Sciatic nerve (tissue), 2 donors: ENCODE data around the gene FTL. TPM values are rescaled to one million over a fixed set of nuclear protein-coding genes. Genes with fewer than 3 reads are reported as not detected.
A peak's percentile ranks its signal among the peaks of the same experiment; 100 is the strongest.
"Not testable (repeated sequence)": the region's sequence is repeated elsewhere in the genome, so short reads cannot be mapped to it uniquely, and the experiment has no call there.

Experiments used
- ATAC-seq: fragments of 200-7000 bp; cut with Tn5 transposase; one replicate; pipeline ENCODE4 v1.9.1; 2020; ENCODE audit warnings: mild to moderate bottlenecking, moderate library complexity
- DNase-seq: peaks from one replicate; pipeline ENCODE4 v3.0.0-alpha.2; 2020; ENCODE audit warnings: low spot score
- intact Hi-C: fragments of 100-400 bp; cut with DNase I; formaldehyde crosslinking; loops from one replicate; pipeline ENCODE4 v1.14.2; 2022
- total RNA-seq: library from RNA; stranded (reverse); fragmentation: NEBNext Ultra II Directional; extraction: Animal tissue kit (Norgen Biotek cat#: 25700); gene quantifications from one replicate; pipeline ENCODE4 v1.2.1, GENCODE V29; 2021
- donor health status: DM: no; HTN: no; CAD: no.
- donor health status: DM: no; HTN: no; CAD: no.

Gene FTL
- total RNA-seq, result 3,094 TPM

DNA sequence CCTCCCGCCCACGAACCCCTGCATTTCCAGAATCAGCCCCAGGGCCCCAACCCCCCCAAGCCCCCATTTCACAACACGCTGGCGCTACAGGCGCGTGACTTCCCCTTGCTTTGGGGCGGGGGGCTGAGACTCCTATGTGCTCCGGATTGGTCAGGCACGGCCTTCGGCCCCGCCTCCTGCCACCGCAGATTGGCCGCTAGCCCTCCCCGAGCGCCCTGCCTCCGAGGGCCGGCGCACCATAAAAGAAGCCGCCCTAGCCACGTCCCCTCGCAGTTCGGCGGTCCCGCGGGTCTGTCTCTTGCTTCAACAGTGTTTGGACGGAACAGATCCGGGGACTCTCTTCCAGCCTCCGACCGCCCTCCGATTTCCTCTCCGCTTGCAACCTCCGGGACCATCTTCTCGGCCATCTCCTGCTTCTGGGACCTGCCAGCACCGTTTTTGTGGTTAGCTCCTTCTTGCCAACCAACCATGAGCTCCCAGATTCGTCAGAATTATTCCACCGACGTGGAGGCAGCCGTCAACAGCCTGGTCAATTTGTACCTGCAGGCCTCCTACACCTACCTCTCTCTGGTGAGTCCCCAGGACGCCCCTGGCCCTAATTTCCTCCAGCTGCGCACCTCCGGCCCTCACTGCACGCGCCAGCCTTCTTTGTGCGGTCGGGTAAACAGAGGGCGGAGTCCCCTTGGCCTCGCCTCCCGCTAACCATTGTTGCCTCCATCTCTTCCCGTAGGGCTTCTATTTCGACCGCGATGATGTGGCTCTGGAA lies at the start of gene FTL:
Gene FTL (plus strand): TSS at position 270 of the 766 bp plus-strand sequence. CDS start 199 bp downstream, at position 469.
- intact Hi-C loops, result loop anchor here (10.0 kb wide), 1 partner anchor 110 kb away; no protein-coding TSS in a partner anchor
- ATAC-seq (peak; percentile 92), DNase-seq (peak; percentile 99)

DNA sequence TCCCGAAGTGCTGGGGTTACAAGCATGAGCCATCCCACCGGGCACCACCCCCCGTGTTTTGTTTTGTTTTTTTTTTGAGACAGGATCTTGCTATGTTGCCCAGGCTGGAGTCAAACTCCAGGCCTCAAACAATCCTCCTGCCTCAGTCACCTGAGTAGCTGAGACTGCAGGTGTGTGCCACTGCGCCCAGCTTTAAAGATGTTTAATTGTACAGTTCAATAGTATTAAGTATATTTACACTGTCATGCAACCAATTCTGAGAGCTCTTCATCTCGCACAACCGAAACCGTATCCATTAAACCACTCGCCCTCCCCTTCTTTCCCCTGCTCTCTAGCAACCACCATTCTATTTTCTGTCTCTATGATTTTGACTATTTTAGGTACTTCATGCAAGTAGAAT lies 49.4 kb upstream of the FTL start:
- DNase-seq (no peak), ATAC-seq (no peak)
- intact Hi-C loops, result no loop called here

DNA sequence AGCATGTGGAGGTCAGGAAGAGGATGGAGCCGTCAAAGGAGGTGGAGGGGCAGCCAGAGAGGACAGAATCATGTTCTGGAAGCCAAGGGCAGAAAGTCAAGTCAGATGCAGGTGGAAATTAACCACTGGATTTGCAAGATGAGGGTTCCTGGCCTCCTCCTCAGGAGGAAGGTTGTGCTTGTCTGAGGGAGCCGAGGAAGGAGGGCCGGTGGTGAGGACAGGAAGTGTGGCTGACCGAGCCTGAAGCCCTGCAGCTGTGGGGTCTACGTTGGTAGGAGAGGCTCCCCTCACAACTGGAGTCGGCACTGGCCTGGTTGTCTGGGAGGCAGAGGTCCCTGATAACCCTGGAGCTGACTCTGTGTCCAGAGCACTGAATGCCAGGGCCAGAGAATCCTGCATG lies 47.0 kb upstream of the FTL start:
- no peak for ATAC-seq
- no peak for DNase-seq
- intact Hi-C loops, result no loop called here

DNA sequence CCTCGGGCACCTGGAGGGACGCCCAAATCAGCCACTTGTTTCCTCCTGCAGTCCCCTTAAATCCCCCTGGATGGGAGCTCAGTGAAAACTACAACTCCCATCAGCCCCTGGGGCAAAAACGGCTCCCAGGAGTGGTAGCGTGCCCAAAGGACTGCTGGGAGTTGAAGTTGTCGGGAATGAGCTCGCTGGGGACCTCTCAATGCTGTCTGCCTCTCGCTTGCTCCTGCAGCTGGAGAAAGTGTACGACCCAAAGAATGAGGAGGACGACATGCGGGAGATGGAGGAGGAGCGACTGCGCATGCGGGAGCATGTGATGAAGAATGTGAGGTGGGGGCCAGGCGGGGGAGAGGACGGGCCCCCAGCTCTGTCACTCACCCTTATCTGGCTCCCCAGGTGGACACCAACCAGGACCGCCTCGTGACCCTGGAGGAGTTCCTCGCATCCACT lies 46.3 kb upstream of the FTL start:
- intact Hi-C loops, result no loop called here
- ATAC-seq, result no peak
- DNase-seq, result no peak

DNA sequence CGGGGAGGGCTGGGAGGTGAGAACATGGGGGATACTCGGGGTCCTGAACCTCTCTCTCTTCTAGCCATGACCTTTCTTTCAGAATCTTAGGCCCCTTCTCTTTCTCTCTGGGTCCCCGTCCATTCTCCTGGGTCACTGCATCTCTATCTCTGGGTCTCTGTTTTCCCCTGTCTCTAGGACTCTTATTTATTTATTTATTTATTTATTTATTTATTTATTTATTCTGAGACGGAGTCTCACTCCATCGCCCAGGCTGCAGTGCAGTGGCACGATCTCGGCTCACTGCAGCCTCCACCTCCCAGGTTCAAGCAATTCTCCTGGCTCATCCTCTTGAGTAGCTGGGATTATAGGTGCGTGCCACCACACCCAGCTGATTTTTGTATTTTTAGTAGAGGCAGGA lies 45.8 kb upstream of the FTL start:
- DNase-seq, ATAC-seq, intact Hi-C loops: not testable (repeated sequence)

DNA sequence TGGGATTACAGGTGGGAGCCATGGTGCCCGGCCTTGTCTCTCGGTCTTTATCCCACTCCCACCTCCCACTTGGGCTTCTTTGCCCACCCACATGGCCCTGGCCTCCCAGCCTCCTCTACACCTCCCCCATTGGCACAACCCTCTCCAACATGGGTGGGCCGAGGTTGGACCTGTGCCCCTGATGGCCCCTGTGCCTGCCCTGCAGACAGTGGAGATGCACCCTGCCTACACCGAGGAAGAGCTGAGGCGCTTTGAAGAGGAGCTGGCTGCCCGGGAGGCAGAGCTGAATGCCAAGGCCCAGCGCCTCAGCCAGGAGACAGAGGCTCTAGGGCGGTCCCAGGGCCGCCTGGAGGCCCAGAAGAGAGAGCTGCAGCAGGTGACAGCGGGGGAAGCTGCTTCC lies 44.2 kb upstream of the FTL start:
- intact Hi-C loops, result no loop called here
- ATAC-seq (no peak), DNase-seq (no peak)

DNA sequence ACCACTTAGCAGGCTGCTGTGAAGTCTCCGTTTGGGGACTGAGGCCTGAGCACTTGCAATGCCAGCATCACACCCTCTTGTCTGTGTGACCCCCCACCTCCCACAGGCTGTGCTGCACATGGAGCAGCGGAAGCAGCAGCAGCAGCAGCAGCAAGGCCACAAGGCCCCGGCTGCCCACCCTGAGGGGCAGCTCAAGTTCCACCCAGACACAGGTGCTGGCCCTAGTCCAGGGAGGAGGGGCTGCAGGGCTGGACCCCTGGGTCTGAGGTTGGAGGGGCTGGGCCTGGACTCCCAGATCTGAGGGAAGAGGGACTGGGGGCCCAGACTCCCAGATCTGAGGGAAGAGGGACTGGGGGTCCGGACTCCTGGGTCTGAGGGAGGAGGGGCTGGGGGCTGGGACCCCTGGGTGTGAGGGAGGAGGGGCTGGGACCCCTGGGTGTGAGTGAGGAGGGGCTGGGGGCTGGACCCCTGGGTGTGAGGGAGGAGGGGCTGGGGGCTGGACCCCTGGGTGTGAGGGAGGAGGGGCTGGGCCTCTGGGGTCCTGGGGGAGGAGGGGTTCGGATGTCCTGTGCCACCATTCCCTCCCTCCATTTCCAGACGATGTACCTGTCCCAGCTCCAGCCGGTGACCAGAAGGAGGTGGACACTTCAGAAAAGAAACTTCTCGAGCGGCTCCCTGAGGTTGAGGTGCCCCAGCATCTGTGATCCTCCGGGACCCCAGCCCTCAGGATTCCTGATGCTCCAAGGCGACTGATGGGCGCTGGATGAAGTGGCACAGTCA lies 43.2 kb upstream of the FTL start:
- intact Hi-C loops, result no loop called here
- DNase-seq, result no peak
- no peak for ATAC-seq

DNA sequence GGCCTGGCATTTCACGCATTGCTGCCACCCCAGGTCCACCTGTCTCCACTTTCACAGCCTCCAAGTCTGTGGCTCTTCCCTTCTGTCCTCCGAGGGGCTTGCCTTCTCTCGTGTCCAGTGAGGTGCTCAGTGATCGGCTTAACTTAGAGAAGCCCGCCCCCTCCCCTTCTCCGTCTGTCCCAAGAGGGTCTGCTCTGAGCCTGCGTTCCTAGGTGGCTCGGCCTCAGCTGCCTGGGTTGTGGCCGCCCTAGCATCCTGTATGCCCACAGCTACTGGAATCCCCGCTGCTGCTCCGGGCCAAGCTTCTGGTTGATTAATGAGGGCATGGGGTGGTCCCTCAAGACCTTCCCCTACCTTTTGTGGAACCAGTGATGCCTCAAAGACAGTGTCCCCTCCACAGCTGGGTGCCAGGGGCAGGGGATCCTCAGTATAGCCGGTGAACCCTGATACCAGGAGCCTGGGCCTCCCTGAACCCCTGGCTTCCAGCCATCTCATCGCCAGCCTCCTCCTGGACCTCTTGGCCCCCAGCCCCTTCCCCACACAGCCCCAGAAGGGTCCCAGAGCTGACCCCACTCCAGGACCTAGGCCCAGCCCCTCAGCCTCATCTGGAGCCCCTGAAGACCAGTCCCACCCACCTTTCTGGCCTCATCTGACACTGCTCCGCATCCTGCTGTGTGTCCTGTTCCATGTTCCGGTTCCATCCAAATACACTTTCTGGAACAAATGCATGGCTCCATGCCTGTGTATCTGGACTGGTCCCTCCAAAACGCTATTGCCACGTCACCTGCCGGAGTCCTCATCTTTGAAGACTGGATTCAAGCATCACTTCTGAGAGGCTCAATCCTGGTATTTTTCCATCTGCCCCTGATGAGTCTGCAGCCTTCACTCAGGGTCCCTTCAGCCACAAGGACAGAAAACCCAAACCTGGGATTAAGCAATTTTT lies 42.3 kb upstream of the FTL start:
- ATAC-seq (peak; percentile 8), DNase-seq (no peak)
- intact Hi-C loops, result no loop called here

DNA sequence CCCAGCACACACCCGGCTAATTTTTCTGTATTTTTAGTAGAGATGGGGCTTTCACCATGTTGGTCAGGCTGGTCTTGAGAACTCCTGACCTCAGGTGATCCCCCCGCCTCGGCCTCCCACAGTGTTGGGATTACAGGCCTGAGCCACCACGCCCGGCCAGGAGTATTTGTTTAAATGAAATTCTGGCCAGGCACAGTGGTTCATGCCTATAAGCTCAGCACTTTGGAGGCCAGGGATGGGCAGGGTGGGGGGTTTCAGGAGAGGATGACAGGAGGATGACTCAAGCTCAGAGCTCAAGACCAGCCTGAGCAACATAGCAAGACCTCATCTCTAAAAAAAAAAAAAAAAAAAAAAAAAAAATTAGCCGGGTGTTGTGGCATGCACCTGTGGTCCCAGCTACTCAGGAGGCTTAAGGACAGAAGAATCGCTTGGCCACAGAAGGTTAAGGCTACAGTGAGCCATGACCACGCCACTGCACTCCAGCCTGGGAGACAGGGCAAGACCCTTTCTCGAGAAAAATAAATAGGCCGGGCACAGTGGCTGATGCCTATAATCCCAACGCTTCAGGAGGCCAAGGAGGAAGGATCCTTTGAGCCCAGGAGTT lies 39.8 kb upstream of the FTL start:
- intact Hi-C loops, result no loop called here

DNA sequence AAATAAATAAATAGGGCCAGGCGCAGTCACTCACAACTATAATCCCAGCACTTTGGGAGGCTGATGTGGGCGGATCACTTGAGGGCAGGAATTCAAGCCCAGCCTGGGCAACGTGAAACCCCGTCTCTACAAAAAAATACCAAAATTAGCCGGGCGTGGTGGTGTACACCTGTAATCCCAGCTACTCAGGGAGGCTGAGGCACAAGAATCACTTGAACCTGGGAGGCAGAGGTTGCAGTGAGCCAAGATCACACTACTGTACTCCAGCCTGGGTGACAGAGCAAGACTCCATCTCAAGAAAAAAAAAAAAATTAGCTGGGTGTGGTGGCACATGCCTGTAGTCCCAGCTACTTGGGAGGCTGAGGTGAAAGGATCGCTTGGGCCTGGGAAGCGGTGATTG lies 39.2 kb upstream of the FTL start:
- intact Hi-C loops, DNase-seq, ATAC-seq: not testable (repeated sequence)

More for the DNA sequence above, 39.8 kb upstream of the FTL start:
- DNase-seq (no peak), ATAC-seq (no peak)

DNA sequence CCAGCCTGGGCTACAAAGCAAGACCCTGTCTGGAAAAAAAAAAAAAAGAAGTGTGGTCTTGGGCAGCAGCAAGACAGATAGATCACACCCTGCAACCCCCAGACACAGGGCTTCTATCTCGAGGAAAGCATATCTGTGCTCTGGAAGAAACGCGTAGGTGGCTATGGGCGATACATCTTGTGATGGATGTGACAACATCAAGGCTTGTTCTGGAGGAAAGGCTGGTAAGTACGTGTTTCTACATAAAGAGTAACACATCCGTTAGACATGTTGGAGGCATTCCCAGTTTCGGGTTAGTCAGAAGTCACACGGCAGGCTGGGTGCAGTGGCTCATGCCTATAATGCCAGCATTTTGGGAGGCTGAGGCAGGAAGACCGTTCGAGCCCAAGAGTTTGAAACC lies 38.2 kb upstream of the FTL start:
- intact Hi-C loops, result no loop called here

DNA sequence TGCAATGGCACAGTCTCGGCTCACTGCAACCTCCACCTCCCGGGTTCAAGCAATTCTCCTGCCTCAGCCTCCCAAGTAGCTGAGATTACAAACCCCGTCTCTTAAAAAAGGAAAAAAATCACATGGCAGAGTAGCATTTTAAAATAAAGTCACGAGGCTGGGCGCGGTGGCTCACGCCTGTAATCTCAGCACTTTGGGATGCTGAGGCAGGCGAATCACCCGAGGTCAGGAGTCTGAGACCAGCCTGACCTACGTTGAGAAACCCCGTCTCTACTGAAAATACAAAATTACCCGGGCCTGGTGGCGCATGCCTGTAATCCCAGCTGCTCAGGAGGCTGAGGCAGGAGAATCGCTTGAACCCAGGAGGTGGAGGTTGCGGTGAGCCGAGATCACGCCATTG lies 37.4 kb upstream of the FTL start:
- ATAC-seq, intact Hi-C loops, DNase-seq: not testable (repeated sequence)

More for the DNA sequence above, 38.2 kb upstream of the FTL start:
- ATAC-seq (peak; percentile 47), DNase-seq (no peak)

DNA sequence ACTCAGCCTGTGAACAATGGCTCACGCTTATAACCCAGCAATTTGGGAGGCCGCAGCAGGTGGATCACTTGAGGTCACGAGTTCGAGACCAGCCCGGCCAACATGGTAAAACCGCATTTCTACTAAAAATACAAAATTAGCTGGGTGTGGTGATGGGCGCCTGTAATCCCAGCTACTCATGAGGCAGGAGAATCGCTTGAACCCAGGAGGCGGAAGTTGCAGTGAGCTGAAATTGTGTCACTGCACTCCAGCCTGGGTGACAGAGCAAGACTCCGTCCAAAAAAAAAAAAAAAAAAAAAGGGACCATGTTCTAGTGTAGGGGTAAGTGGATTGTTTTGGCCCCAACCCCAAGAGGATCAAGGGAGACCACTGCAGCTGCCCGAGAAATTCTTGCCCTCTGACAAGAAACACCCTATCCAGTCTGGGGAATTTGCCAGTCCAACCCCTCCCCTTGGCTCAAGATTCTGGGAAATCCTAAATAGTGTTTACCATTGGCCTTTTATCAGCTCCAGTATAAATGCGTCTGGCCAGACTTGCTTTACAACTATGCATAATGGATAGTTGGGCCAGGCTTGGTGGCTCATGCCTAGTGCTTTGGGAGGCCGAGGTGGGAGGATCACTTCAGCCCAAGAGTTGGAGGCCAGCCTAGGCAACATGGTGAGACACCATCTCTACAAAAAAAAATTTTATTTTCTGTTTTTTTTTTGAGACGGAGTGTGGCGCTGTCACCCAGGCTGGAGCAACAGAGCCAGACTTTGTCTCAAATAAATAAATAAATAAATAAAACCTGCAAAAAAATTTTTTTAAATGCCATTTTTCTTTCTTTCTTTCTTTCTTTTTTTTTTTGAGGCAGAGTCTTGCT lies 36.7 kb upstream of the FTL start:
- ATAC-seq (no peak), DNase-seq (no peak)
- intact Hi-C loops, result no loop called here

DNA sequence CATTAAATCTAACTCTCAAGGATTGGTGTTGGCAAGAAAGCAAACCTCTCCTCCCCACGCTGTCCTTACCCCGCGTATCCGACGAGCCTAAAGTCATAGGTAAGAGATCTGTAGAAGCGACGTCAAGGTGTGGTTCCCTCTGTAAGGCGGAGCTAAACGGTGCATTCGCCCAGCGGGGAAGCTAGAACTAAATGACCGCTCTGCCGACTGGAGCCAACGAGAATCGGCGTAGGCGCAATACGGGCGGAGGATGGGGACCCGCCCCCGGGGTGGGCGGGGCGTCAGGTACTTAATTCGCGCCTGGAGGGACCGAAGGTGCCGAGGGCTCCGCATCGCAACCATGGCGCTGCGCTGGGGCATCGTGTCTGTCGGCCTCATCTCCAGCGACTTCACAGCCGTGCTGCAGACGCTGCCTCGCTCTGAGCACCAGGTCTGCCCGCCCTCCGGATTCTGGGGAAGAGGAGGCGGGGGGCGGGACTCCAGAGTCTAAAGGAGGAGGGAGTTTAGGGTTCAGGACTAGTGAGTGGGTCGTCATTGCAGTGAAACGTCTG lies 31.7 kb upstream of the FTL start, which contains the start of gene DHDH:
Gene DHDH (plus strand): TSS at position 318 of the 551 bp plus-strand sequence. CDS start 23 bp downstream, at position 341.
- intact Hi-C loops, result no loop called here
- DNase-seq, result peak; percentile 81
- ATAC-seq, result peak; percentile 81

DNA sequence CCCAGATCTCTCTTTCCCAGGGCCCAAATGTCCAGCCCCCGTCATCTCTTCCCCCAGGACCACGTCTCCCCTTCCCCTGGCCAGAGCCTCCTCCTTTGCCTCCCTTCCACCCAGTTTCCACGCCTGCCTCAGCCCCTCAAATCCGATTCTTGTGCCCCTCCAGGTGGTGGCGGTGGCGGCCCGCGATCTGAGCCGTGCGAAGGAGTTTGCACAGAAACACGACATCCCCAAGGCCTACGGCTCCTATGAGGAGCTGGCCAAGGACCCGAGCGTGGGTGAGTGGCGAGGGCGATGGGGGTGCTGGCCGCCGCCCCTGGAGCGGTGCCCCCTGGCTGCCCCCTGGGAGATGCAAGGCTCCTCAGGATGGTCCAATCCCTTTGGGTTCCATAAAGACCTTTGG lies 30.3 kb upstream of the FTL start:
- ATAC-seq (no peak), DNase-seq (no peak)
- intact Hi-C loops, result no loop called here

DNA sequence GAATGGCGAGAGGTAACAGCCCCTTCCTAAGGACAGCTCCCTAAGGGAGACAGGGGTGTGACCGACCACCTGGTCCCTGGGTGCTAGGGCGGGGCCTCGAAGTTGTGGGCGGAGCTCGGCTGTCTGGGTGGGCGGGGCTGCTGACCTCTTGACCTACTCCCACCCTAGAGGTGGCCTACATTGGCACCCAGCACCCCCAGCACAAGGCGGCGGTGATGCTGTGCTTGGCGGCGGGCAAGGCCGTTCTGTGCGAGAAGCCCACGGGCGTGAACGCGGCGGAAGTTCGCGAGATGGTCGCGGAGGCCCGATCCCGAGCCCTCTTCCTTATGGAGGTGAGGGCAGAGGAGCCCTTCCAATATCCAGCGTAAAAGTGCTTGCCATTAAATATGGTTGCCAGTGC lies 29.2 kb upstream of the FTL start:
- ATAC-seq, result no peak
- intact Hi-C loops, result no loop called here

DNA sequence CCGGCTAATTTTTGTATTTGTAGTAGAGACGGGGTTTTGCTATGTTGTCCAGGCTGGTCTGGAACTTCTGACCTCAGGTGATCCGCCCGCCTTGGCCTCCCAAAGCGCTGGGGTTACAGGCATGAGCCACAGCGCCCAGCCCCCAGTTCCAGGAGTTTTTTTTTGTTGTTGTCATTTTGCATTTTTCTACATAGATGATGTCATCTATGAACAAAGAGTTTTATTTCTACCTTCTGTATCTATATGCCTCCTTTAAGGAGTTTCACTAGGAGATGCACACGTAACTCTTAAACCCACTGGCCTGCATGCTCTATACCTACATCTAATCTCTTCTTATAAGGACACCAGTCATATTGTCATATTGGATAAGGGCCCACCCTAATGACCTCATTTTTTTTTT lies 26.9 kb upstream of the FTL start:
- no peak for ATAC-seq
- no peak for DNase-seq
- intact Hi-C loops, result no loop called here

More for the DNA sequence above, 29.2 kb upstream of the FTL start:
- DNase-seq, result no peak
